HG03039 (cell line): Measurements from ENCODE around the gene MESD.

Experiments used
- ATAC-seq: cut with Tn5 transposase; IDR thresholded peaks from one replicate; pipeline ENCODE4 v1.9.1; 2021; ENCODE audit warnings: mild to moderate bottlenecking, moderate library complexity; ENCODE audit not compliant: unreplicated experiment

Gene MESD

DNA sequence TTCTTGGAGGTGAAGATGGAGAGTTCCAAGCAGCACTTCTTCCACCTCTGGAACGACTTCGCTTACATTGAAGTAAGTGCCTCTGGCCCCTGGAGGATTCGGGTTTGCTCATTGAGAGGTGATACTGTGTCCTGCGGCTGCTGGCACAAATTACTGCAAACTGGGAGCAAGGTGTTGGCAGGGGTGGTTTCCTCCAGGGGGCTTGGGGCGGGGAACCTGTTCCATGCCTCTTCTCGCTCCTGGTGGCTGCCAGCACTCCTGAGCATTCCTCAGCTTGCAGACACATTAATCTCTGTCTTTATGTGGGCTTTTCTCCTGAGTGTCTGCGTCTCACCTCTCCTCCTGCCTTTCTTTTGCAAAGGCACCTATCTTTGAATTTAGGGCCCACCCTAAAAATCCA lies 47.4 kb downstream of the MESD start:
- no peak for ATAC-seq

DNA sequence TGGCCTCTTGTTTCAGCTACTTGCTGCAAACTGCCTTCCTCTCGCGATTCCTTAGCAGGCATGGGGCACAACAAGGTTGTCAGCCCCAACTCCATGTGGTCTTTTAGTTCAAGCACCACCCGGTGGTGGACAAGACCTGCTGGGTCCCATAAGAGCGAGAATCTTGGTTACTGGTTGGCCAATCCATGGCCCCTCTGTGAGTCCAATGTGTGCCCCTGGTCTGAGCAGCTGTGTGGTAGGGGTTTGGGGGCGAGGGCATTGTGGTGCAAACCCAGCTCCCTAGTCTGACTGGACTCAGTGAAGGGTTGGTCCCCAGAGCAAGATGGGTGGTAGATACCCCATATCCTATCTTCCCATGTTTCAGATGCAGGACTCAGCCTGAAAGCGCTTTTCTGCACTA lies 48.8 kb downstream of the MESD start:
- no peak for ATAC-seq

DNA sequence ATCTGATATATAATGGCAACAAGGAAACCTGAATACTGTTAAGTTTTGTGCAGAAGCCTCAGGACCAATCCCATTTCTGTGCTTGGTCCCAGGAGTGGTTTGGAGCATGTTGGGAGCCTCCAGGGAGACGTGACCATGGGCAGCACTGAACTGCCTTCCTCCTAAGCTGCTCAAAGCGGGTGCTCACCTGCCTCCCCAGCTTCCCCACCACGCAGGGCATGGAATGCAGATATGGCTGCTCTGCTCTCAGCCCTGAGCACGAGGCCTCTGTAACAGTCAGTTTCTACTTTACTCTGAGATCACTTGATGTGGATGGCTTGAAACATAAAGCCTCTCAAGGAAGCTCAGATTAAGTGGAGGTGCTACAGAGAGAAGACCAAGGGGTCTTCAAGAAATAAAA lies 49.3 kb downstream of the MESD start:
- ATAC-seq: no peak

DNA sequence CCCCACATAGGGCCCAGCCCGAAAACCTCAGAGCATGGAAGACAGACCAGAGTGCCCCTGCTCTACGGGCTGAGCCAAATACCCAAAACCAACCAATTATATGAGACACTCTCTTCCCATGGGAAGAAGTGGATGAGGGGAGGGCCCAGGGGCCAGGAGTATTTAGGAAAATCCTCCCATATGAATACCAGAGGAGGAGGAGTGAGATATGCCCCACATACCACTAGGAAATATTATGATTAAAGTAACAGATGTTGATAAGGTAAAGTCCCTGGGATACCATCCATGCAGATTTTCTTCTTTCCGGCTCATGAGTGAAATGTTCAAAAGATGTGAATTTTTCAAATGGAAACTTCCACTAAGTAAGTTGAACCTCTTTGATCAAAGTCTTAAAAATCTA lies 50.4 kb downstream of the MESD start:
- no peak for ATAC-seq

DNA sequence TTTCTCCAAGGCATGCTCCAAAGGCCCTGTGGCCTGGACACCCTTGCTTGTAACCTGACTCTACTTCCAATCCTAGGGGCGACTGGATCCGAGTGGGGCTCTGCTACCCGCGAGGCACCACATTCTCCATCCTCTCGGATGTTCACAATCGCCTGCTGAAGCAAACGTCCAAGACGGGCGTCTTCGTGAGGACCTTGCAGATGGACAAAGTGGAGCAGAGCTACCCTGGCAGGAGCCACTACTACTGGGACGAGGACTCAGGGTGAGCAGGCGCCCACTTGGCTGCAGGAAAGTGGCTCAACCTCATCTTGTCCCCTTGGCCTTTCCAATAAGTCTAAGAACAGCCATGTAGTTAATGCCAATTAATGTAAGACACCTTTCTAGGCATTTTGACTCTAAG lies 51.9 kb downstream of the MESD start:
- no peak for ATAC-seq

DNA sequence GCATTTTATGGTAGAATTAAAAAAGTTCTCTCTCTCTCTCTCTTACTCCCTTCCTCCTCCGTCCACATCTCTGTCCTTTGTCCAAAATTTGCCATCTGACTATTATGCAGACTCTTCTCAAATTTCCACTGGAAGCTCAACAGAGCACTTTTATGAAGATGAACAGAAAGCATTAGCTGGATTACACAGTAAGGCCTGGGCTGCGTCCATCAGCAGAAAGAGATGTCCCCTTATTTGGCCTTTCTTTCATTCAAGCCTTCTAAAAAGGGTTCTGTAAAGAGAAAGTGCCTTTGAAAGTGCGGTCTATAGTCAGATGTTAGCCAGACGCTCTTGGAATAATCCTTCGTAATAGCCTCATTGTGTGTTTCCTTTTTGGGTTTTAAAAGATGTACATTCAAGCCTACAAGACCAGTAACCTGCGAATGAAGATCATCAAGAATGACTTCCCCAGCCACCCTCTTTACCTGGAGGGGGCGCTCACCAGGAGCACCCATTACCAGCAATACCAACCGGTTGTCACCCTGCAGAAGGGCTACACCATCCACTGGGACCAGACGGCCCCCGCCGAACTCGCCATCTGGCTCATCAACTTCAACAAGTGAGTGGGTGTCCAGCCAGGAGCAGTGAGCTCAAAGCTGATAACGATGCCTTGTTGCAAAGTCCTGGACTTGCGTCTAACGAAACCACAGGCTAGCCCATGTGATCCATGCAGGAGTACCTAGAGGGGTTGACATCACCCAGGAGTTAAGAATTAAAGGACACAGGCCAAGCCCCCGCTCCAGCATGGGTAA lies 53.1 kb downstream of the MESD start:
- ATAC-seq: no peak

DNA sequence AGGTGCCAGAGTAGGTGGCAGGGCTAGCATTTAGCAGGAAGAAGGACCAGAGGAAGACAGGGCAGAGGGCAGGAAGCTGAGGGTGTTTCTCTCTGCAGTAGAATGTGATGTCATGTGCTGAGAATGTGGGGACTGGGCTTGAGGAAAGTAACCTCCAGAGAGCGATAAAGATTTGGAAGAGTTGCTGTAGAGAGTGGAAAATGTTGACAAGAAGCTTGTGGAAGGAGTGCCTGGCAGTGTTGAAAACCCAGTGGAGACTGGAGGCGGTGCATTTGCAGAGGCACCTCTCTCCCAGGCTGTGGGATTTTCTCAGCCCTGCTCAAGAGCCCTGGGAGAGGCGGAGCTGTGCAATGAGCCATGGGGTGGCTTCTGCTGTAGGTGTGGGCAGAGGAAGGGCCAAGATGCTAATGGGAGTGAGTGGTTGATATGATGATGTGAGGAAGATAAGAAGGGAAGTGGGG lies 54.8 kb downstream of the MESD start:
- no peak for ATAC-seq

DNA sequence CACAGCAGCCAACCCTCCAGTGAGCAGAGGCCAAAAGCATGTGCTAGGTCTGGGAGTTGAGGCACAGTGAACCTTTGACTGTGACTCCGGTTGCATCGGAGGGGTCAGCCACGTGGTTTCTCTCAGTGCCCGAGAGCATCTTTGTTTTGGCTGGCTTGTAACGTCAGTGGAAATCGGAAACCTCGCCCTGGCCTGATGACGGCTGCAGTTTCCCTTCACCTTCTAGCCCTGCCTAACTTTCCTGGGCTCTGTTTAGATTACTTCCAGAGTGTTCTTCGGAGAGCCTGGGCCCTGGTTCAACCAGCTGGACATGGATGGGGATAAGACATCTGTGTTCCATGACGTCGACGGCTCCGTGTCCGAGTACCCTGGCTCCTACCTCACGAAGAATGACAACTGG lies 56.6 kb downstream of the MESD start:
- ATAC-seq: no peak

DNA sequence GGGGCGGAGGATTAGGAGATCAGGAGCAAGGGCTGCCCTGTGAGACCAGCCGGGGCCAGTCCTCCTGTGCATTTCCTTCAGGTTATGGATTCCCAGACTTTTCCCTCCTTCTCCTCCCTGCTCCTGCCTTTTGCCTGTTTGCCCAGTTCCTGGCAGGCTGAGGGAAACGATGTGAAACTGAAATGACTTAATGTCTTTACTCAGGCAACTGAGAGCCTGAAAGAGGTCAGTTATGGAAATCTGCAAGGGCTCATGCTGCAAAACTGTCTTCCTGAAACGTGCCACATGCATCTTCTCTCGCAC lies 57.2 kb downstream of the MESD start:
- ATAC-seq: no peak

DNA sequence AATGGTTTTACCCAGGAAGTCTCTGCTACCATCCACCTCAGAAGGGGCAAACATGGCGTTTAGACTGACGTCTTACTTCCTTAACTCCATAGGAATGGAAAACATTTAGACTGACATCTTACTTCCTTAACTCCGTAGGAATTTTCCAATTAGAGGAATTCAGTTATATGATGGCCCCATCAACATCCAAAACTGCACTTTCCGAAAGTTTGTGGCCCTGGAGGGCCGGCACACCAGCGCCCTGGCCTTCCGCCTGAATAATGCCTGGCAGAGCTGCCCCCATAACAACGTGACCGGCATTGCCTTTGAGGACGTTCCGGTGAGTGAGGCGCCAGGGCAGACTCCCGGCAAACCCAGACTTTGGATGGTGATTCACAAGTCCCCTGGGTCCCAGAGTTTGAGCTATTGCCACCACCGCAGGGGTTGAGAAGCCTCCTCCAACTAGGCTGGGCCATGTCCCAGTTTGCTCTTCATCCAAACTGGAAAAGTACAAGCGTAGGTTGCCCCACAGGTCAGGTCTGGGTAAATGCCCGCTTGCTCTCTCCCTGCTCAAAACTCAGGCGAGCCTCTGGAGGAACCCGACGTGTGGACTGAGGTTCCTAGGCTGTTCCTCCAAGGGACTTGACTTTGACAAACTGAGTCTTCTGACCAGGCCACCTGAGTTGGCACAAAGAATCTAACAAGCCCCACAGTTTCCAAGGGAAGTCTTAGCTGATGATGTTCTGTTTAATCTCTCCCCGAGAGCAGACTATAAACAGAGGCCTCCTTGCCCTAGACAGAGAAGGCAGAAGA lies 57.7 kb downstream of the MESD start:
- no peak for ATAC-seq

DNA sequence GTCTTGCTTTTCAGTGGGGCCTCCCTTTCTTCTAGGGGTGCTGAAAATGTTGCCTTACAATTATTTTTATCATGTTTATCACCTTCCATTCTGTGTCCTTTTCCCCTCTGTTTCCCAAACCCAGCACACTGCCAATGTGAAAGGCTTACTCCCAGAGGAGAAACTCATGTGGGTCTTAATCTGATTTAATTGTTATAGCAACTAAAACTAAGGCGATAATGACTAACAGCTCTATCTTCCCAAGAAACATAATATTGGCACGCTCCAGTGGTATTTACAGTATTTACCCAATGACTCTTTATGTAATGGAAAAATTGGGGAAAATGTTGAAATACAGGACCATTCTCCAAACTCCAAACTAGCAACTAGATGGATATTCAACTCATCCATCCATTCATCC lies 58.4 kb downstream of the MESD start:
- no peak for ATAC-seq

DNA sequence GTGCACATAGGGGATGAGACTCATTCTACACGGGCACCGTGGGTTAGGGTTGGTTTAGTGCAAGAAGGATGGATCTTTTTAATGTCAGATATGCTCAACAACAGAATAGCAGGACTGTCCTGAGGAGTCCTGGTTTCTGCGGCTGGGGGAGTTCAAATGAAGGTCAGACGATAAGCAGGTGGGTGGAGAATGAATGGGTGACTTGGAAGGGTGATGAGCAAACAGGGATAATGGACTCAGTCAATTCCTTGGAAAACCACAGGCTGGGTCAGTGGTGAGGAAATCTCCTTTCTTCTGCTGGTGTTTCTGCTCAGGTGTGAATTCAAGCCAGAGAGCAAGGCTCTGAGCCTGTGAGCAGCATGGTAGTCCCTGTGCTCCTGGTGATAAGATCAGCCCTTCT lies 59.9 kb downstream of the MESD start:
- ATAC-seq: no peak

DNA sequence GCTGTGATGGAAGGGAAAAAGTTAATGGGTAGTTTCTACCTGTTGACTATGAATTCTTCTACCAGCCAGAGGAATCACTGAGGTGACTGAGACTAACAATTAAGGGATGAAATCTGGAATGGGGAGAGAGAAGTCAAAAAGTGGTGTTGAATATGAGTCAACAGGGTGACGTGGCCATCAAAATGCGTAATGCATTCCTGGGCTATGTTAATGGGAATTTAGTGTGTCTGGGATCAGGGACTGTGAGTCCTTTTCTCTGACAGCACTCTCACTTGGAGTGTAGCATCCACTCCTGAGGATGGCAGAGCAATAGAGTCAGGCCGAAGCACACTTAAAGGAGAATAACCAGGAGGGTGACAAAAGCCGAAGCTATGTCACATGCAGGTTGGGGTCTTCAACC lies 60.4 kb downstream of the MESD start:
- ATAC-seq: no peak

DNA sequence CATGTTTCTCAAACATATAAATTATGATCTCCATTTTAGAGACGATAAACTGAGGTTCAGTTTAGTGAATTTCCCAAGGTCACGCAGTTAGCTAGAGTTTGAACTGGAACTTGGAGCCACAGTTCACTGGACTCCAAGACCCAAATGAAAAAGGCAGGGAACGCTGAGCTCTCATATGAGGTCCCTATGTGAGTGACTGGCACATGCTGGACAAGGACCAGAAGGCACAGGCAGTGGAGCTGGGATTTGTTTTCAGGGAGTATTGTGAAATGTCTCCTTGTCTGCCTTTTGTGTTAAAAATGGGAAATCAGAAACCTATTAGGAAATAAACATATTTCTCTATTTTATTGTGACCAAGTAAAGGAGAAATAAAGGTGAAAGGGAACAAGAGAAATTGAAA lies 63.5 kb downstream of the MESD start:
- ATAC-seq: no peak

DNA sequence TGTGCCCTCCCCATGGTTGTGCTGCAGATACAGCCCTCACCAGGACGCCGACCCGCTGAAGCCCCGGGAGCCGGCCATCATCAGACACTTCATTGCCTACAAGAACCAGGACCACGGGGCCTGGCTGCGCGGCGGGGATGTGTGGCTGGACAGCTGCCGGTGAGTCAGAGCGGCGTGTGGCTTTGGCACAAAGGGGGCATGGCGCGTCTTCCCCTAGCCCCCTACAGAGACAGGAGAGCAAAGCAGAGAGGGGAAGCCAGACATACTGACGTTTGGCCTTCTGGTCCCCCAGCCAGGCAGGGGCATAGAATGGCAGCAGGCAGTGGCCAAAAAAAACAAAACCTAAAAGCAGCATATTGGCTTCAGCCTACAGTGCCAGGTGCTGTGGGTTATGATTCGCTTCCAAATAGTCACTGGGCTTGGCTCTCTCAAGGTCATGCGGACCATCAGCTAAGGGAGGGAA lies 64.0 kb downstream of the MESD start:
- ATAC-seq: no peak

DNA sequence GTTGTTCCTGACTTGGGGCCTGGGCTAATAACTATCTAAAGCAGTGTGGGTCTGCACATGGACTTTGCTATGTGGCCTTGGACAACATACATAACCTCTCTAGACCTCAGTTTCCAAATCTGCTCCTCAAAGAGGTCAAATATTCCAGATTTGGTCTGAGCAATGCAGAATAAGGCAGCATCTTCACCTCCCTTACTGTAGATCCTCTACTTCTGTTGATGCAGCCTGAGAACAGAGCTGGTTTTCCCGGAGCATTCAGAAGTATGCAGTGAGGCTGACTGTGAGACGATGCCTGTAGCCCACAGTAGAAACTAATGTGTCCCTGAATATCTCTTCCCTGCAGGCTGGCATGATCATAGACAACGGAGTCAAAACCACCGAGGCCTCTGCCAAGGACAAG lies 65.3 kb downstream of the MESD start:
- ATAC-seq: no peak

DNA sequence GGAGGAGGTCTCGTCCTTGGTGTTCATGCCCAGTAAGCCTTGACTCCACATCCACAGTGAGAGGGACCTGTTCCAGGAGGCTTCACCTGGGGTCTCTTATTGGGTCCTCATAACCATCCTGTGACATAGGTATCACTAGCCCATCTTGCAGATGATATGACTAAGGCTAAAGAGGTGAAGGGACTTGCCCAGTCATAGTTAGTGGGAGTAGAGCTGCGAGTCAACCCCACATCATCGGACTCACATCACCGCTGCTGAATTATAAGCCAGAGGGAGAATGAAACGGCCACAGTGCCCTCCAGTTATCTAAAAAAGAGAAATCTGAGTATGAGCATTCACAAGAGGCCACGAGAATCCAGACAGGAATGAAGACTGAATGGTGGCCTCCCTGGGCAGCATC lies 66.0 kb downstream of the MESD start:
- ATAC-seq: no peak

DNA sequence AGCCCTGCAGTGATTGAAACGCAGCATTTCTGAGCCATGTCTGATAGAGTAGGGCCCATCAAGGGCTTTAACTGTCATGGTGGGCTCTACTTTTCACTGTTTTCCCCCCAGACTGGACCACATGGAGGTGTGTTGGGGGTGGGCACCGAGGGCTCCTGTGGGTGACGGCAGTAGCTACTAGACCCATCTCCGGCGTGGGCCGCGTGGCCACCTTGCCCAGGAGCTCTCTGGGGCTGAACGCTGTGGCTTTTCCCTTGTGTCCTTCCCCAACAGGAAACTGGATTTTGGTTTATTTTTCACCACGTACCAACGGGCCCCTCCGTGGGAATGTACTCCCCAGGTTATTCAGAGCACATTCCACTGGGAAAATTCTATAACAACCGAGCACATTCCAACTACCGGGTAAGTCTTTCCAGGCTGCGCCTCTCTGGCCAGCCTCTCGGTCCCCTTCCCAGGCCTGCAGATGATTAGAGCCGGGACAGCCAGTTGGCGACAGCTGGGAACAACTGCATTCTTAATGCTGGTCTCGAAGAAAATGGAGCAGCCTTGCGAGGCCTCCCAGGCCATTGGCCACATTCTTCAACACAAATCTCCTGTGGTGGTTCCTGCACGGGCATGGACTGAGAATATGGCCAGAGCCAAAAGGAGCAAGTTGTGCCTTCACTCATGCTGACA lies 67.7 kb downstream of the MESD start:
- ATAC-seq: no peak

DNA sequence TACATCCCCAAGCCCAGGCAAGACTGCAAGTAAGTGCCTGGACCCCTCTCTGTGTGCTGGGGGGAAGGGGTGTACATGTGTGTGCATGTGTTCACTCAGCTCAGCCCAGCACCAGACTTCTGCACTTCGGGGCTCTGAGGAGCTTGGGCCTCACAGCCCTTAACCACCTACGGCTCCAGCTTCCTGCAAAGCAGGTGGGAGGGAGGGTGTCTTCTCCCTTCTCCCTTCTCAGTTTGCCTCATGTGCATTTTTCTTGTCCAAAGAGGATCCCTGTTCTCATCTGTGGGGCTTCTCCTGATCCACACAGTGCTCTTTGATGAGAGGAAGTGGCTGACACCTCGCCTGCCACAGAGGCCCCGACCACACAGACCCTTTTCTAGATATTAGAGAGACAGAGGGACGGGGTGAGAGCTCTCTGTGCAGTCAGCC lies 69.3 kb downstream of the MESD start:
- ATAC-seq: no peak

DNA sequence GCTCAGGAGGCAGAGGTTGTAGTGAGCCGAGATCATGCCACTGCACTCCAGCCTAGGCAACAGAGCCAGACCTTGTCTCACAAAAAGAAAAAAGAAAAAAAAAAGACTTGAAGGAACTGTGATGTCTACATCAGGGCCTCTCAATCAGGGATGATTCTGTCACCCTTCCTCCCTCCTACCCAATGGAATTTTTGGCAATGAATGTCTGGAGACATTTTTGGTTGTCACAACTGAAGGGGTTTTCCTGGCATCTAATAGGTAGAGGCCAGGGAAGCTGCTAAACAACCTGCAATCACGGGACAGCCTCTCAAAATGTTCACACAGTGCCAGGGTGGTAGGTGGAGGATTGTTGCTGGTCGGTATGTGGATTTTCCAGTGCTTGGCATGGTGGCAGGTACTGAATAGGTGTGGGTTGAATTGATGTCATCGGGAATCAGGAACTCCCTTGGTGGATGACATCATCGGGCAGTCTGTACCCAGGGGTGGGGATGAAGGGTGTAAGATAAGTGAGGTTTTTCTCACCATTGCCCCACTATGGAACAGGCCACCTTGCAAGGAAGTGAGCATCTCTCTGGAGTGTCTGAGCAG lies 71.3 kb downstream of the MESD start:
- ATAC-seq: no peak

DNA sequence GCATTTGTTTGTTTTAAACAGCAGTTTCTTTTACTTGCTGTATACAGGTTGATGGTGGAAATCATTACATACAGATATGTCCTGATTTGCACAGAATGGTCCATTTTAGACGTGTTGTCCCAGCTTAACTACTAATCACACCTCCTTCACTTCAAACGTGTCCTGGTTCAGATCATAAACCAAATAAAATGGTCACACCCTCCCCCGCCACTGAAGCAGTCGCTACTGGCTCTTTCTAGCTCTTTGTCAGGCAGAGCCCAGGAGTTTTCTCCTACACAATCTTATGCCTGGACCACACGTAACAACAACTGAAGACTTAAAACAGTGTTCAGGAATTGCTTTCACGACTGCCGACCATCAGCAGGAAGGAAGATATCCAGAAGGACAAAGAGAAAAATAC lies 73.6 kb downstream of the MESD start:
- no peak for ATAC-seq

DNA sequence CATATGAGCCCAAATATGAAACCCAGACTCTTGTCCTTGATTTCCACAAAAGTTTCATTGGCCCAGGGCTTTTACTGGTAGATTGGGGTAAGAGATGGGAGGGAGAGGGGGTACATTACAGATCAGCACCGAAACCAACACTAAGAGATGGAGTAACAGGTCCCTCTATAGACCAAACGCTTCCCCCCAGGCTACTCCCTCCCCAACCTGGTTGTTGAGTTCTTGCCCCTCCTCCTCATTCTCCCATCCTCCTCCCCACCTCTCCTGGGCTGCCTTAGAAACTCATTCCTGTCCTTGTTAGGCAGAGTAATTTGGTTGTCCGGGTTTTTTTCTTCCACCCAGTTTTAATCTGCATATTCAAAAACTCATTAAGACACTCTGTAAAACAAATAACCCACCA lies 74.1 kb downstream of the MESD start:
- no peak for ATAC-seq
